Stimulated activated memory B cell treated with anti-CD40 and anti-IgM and Interleukin-4, amounts not matched to agents 10 μg/mL and 1 μg/mL and 100 μg/mL, for 72 hours (primary cell): ENCODE results near the gene REL.
A peak's percentile ranks its signal among the peaks of the same experiment; 100 is the strongest.
"Not testable (repeated sequence)": the region's sequence is repeated elsewhere in the genome, so short reads cannot be mapped to it uniquely, and the experiment has no call there.

Experiments
- ATAC-seq: fragments of 150-1000 bp; cut with Tn5 transposase; 2 replicates; pipeline ENCODE4 v1.10.0; 2021
- H3K27ac Mint-ChIP-seq: one replicate; pipeline ENCODE4 v1.8.0; 2022; ENCODE audit warnings: mild to moderate bottlenecking, mixed read lengths
- H3K27me3 Mint-ChIP-seq: one replicate; pipeline ENCODE4 v1.8.0; 2022; ENCODE audit warnings: mixed read lengths
- H3K36me3 Mint-ChIP-seq: one replicate; pipeline ENCODE4 v1.8.0; 2022; ENCODE audit warnings: mixed read lengths
- H3K4me1 Mint-ChIP-seq: one replicate; pipeline ENCODE4 v1.8.0; 2022; ENCODE audit warnings: mixed read lengths
- H3K4me3 Mint-ChIP-seq: one replicate; pipeline ENCODE4 v1.8.0; 2022; ENCODE audit warnings: mild to moderate bottlenecking, moderate library complexity, mixed read lengths
- H3K9me3 Mint-ChIP-seq: one replicate; pipeline ENCODE4 v1.8.0; 2022; ENCODE audit warnings: mixed read lengths

The REL gene

GRCh38 chr2:60926741-60927552 is 45.6 kb downstream of the REL start:
- no peak for ATAC-seq

GRCh38 chr2:60932061-60932460 is 50.7 kb downstream of the REL start:
- H3K4me3 Mint-ChIP-seq, H3K9me3 Mint-ChIP-seq, ATAC-seq, H3K27me3 Mint-ChIP-seq: not testable (repeated sequence)
- H3K4me1 Mint-ChIP-seq, result peaks cover 49% of the 10 kb centered on the region
- H3K36me3 Mint-ChIP-seq, result peaks cover 63% of the 10 kb centered on the region
- H3K27ac Mint-ChIP-seq, result peak overlapping the region; percentile 11

More at GRCh38 chr2:60926741-60927552, 45.6 kb downstream of the REL start:
- Mint-ChIP-seq H3K9me3 (peaks cover 9% of the 10 kb centered on the region), H3K36me3 (peaks cover 56% of the 10 kb centered on the region), H3K27me3 (no peaks in the 10 kb centered on the region), H3K4me1 (peaks cover 37% of the 10 kb centered on the region), H3K4me3 (peak overlapping the region; percentile 53), H3K27ac (peak overlapping the region; percentile 61)

GRCh38 chr2:60932954-60933353 is 51.6 kb downstream of the REL start:
- ATAC-seq, result no peak
- H3K4me3 Mint-ChIP-seq, result no peak overlapping the region
- H3K27ac Mint-ChIP-seq, result peak overlapping the region; percentile 11
- no peaks in the 10 kb centered on the region for H3K9me3 Mint-ChIP-seq
- H3K4me1 Mint-ChIP-seq, result peaks cover 46% of the 10 kb centered on the region
- peaks cover 63% of the 10 kb centered on the region for H3K36me3 Mint-ChIP-seq
- H3K27me3 Mint-ChIP-seq, result no peaks in the 10 kb centered on the region

GRCh38 chr2:60934165-60934722 is 52.9 kb downstream of the REL start:
- H3K4me1 Mint-ChIP-seq, result peaks cover 58% of the 10 kb centered on the region
- ATAC-seq, result no peak
- H3K9me3 Mint-ChIP-seq, result no peaks in the 10 kb centered on the region
- H3K27me3 Mint-ChIP-seq, result no peaks in the 10 kb centered on the region
- H3K27ac Mint-ChIP-seq, result peak overlapping the region; percentile 11
- H3K36me3 Mint-ChIP-seq, result peaks cover 74% of the 10 kb centered on the region
- H3K4me3 Mint-ChIP-seq, result no peak overlapping the region

- no peaks in the 10 kb centered on the region for H3K27me3 Mint-ChIP-seq
- no peak for ATAC-seq
- peak overlapping the region; percentile 42 for H3K27ac Mint-ChIP-seq
- H3K36me3 Mint-ChIP-seq, result peaks cover 81% of the 10 kb centered on the region
- no peaks in the 10 kb centered on the region for H3K9me3 Mint-ChIP-seq
- peaks cover 60% of the 10 kb centered on the region for H3K4me1 Mint-ChIP-seq
- H3K4me3 Mint-ChIP-seq, result no peak overlapping the region
Observed at GRCh38 chr2:60936757-60937156, 55.4 kb downstream of the REL start.

- ATAC-seq, result peak; percentile 38
- peak overlapping the region; percentile 42 for H3K27ac Mint-ChIP-seq
- H3K4me1 Mint-ChIP-seq, result peaks cover 44% of the 10 kb centered on the region
- no peaks in the 10 kb centered on the region for H3K27me3 Mint-ChIP-seq
- no peak overlapping the region for H3K4me3 Mint-ChIP-seq
- H3K36me3 Mint-ChIP-seq, result peaks cover 66% of the 10 kb centered on the region
- no peaks in the 10 kb centered on the region for H3K9me3 Mint-ChIP-seq
Observed at GRCh38 chr2:60938301-60938700, 56.9 kb downstream of the REL start.

- no peaks in the 10 kb centered on the region for H3K9me3 Mint-ChIP-seq
- no peaks in the 10 kb centered on the region for H3K27me3 Mint-ChIP-seq
- peaks cover 33% of the 10 kb centered on the region for H3K4me1 Mint-ChIP-seq
- no peak overlapping the region for H3K4me3 Mint-ChIP-seq
- no peak for ATAC-seq
- peaks cover 53% of the 10 kb centered on the region for H3K36me3 Mint-ChIP-seq
- peak overlapping the region; percentile 42 for H3K27ac Mint-ChIP-seq
Observed at GRCh38 chr2:60939622-60940021, 58.2 kb downstream of the REL start.

GRCh38 chr2:60945341-60945740 is 64.0 kb downstream of the REL start:
- Mint-ChIP-seq H3K9me3 (peaks cover 2% of the 10 kb centered on the region), H3K27ac (no peak overlapping the region), H3K27me3 (no peaks in the 10 kb centered on the region), H3K4me1 (no peaks in the 10 kb centered on the region), H3K4me3 (no peak overlapping the region), H3K36me3 (peaks cover 28% of the 10 kb centered on the region)
- no peak for ATAC-seq

- Mint-ChIP-seq H3K27me3 (no peaks in the 10 kb centered on the region), H3K36me3 (peaks cover 29% of the 10 kb centered on the region), H3K9me3 (peaks cover 2% of the 10 kb centered on the region), H3K27ac (no peak overlapping the region), H3K4me3 (no peak overlapping the region), H3K4me1 (no peaks in the 10 kb centered on the region)
- ATAC-seq, result no peak
Observed at GRCh38 chr2:60947056-60947455, 65.7 kb downstream of the REL start.

GRCh38 chr2:60948161-60948560 is 66.8 kb downstream of the REL start:
- H3K4me1 Mint-ChIP-seq, result no peaks in the 10 kb centered on the region
- no peak overlapping the region for H3K4me3 Mint-ChIP-seq
- H3K27ac Mint-ChIP-seq, result no peak overlapping the region
- no peaks in the 10 kb centered on the region for H3K27me3 Mint-ChIP-seq
- peaks cover 35% of the 10 kb centered on the region for H3K36me3 Mint-ChIP-seq
- H3K9me3 Mint-ChIP-seq, result peaks cover 2% of the 10 kb centered on the region
- ATAC-seq, result peak; percentile 34

- ATAC-seq, result no peak
- Mint-ChIP-seq H3K36me3 (peaks cover 44% of the 10 kb centered on the region), H3K9me3 (peaks cover 2% of the 10 kb centered on the region), H3K4me1 (no peaks in the 10 kb centered on the region), H3K4me3 (no peak overlapping the region), H3K27ac (no peak overlapping the region), H3K27me3 (no peaks in the 10 kb centered on the region)
Observed at GRCh38 chr2:60948926-60949579, 67.7 kb downstream of the REL start.

- peak; percentile 34 for ATAC-seq
- H3K27ac Mint-ChIP-seq, result no peak overlapping the region
- H3K4me3 Mint-ChIP-seq, result no peak overlapping the region
- no peaks in the 10 kb centered on the region for H3K27me3 Mint-ChIP-seq
- no peaks in the 10 kb centered on the region for H3K9me3 Mint-ChIP-seq
- peaks cover 39% of the 10 kb centered on the region for H3K36me3 Mint-ChIP-seq
- H3K4me1 Mint-ChIP-seq, result no peaks in the 10 kb centered on the region
Observed at GRCh38 chr2:60954139-60954538, 72.8 kb downstream of the REL start.

- Mint-ChIP-seq H3K27ac (peak overlapping the region; percentile 6), H3K9me3 (no peaks in the 10 kb centered on the region), H3K4me1 (no peaks in the 10 kb centered on the region), H3K36me3 (peaks cover 44% of the 10 kb centered on the region), H3K4me3 (no peak overlapping the region), H3K27me3 (no peaks in the 10 kb centered on the region)
- peak; percentile 50 for ATAC-seq
Observed at GRCh38 chr2:60957224-60957623, 75.8 kb downstream of the REL start.

- Mint-ChIP-seq H3K9me3 (no peaks in the 10 kb centered on the region), H3K4me1 (no peaks in the 10 kb centered on the region), H3K27me3 (no peaks in the 10 kb centered on the region), H3K36me3 (peaks cover 43% of the 10 kb centered on the region), H3K27ac (peak overlapping the region; percentile 6), H3K4me3 (no peak overlapping the region)
- ATAC-seq, result peak; percentile 50
Observed at GRCh38 chr2:60957643-60958042, 76.3 kb downstream of the REL start.

- Mint-ChIP-seq H3K27me3 (no peaks in the 10 kb centered on the region), H3K4me3 (no peak overlapping the region), H3K9me3 (no peaks in the 10 kb centered on the region), H3K36me3 (peaks cover 36% of the 10 kb centered on the region), H3K27ac (no peak overlapping the region), H3K4me1 (peaks cover 5% of the 10 kb centered on the region)
- no peak for ATAC-seq
Observed at GRCh38 chr2:60958361-60958760, 77.0 kb downstream of the REL start.
